Loucy (cell line): ENCODE measurements around the gene DES.

Source experiments
- EZH2phosphoT487 ChIP-seq: fragments of 200-600 bp; IDR thresholded peaks from 2 replicates; pipeline ENCODE4 v1.6.1; 2018; ENCODE audit warnings: antibody characterized with exemption, mild to moderate bottlenecking, moderate library complexity, borderline replicate concordance
- TF ChIP-seq, protein P1 (sequence below): fragments of 200-600 bp; sonication (generic); conservative IDR thresholded peaks from 2 replicates; pipeline ENCODE4 v1.5.1; 2014; ENCODE audit warnings: mild to moderate bottlenecking, antibody characterized with exemption, low read length

DNA sequence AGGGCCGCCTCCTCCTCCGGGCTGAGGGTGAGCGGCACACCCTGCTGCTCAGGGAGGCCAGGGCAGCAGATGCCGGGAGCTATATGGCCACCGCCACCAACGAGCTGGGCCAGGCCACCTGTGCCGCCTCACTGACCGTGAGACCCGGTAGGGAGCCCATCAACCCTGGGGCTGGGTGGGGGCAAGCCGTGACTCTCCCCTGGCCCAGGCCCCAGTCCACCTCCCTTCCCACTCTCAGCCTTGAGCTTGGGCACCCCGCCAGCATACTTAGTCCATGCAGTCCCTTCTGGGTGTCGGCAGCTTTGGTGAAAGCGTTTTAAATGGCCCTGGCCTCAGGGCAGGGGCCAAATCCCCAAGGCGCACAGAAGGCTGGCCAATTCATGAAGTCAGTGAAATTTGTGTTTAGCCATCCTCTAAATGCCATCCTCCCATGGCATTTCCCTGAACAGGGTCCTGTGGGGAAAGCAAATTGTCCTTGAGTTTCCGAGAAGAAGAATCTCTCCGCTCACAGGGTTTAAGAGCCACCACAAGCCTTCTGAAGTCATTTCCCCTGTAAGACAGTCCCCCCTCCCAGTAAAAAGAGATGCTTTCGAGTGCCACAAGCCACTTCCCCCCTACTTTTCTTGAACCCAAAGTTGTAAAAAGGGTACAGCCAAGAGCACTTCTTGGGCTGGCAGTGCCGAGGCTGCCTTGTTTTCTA is 33.6 kb downstream of the DES start:
- TF ChIP-seq, protein P1, sequence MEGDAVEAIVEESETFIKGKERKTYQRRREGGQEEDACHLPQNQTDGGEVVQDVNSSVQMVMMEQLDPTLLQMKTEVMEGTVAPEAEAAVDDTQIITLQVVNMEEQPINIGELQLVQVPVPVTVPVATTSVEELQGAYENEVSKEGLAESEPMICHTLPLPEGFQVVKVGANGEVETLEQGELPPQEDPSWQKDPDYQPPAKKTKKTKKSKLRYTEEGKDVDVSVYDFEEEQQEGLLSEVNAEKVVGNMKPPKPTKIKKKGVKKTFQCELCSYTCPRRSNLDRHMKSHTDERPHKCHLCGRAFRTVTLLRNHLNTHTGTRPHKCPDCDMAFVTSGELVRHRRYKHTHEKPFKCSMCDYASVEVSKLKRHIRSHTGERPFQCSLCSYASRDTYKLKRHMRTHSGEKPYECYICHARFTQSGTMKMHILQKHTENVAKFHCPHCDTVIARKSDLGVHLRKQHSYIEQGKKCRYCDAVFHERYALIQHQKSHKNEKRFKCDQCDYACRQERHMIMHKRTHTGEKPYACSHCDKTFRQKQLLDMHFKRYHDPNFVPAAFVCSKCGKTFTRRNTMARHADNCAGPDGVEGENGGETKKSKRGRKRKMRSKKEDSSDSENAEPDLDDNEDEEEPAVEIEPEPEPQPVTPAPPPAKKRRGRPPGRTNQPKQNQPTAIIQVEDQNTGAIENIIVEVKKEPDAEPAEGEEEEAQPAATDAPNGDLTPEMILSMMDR = no peak
- TF ChIP-seq EZH2phosphoT487 = no peak
